IMR-90 (cell line): Measurements from ENCODE around the gene PRR18. TPM values are rescaled to one million over a fixed set of nuclear protein-coding genes. Genes with fewer than 3 reads are reported as not detected.

Experiments used
- ATAC-seq: fragments of 200-7000 bp; cut with Tn5 transposase; 2 replicates; pipeline ENCODE4 v1.9.1; 2020; ENCODE audit warnings: low read depth, mild to moderate bottlenecking, moderate library complexity
- BruUV-seq: library from RNA; stranded (reverse); fragments of 400-500 nt; replicated peaks from 2 replicates; lab custom pipeline; 2021; lab: Mats Ljungman, UMichigan
- CTCF ChIA-PET: fragments of 300-600 bp; formaldehyde crosslinking; extraction: SDS; loops from one replicate; lab custom pipeline; 2021; ENCODE audit warnings: antibody characterized with exemption; lab: Yijun Ruan, JAX
- POLR2A ChIA-PET: fragments of 300-600 bp; sonication (Branson Sonifier 250); formaldehyde crosslinking; loops from one replicate; lab custom pipeline; 2022; ENCODE audit warnings: antibody characterized with exemption; ENCODE audit not compliant: unreplicated experiment; lab: Charles Lee
- DNase-seq: peaks from one replicate; pipeline ENCODE4 v3.0.0; 2013
- H2AFZ ChIP-seq: replicated peaks from 2 replicates; pipeline ENCODE3; 2013; ENCODE audit warnings: low read length, mild to moderate bottlenecking; ENCODE audit not compliant: poor library complexity
- H2AK5ac ChIP-seq: 2 replicates; pipeline ENCODE4 v1.6.1; 2013; ENCODE audit warnings: low read depth, low read length, inconsistent platforms
- H2AK9ac ChIP-seq: replicated peaks from 2 replicates; pipeline ENCODE3; 2013; ENCODE audit warnings: mild to moderate bottlenecking, low read depth, low read length, moderate library complexity; ENCODE audit not compliant: poor library complexity
- H2BK120ac ChIP-seq: 2 replicates; pipeline ENCODE4 v1.6.1; 2013; ENCODE audit warnings: low read depth, low read length, inconsistent platforms
- H2BK15ac ChIP-seq: 3 replicates; pipeline ENCODE4 v1.6.1; 2013; ENCODE audit warnings: low read depth, low read length, inconsistent platforms
- H2BK20ac ChIP-seq: 2 replicates; pipeline ENCODE4 v1.6.1; 2013; ENCODE audit warnings: low read depth, mild to moderate bottlenecking, inconsistent platforms, low read length, moderate library complexity
- H2BK5ac ChIP-seq: 2 replicates; pipeline ENCODE4 v1.6.1; 2013; ENCODE audit warnings: mild to moderate bottlenecking, low read depth, low read length, inconsistent platforms; ENCODE audit not compliant: poor library complexity, severe bottlenecking
- H3K14ac ChIP-seq: replicated peaks from 2 replicates; pipeline ENCODE4 v1.6.1; 2013; ENCODE audit warnings: low read depth, low read length, inconsistent platforms
- H3K18ac ChIP-seq: 2 replicates; pipeline ENCODE4 v1.6.1; 2013; ENCODE audit warnings: low read depth, low read length, control low read depth
- H3K23ac ChIP-seq: 2 replicates; pipeline ENCODE4 v1.6.1; 2013; ENCODE audit warnings: low read depth, low read length, inconsistent platforms
- H3K27ac ChIP-seq: 2 replicates; pipeline ENCODE4 v1.5.1; 2013; ENCODE audit warnings: mild to moderate bottlenecking, control low read depth, low read length; ENCODE audit not compliant: insufficient read depth
- H3K27me3 ChIP-seq: 2 replicates; pipeline ENCODE4 v1.6.1; 2013; ENCODE audit warnings: low read length; ENCODE audit not compliant: control insufficient read depth, insufficient read depth
- H3K36me3 ChIP-seq: 2 replicates; pipeline ENCODE4 v1.6.1; 2013; ENCODE audit warnings: low read length, mixed read lengths; ENCODE audit not compliant: control insufficient read depth, insufficient read depth
- H3K4ac ChIP-seq: 2 replicates; pipeline ENCODE4 v1.6.1; 2013; ENCODE audit warnings: low read depth, low read length, inconsistent platforms
- H3K4me1 ChIP-seq: 2 replicates; pipeline ENCODE4 v1.6.1; 2013; ENCODE audit warnings: low read length, mixed read lengths; ENCODE audit not compliant: control insufficient read depth, insufficient read depth
- H3K4me2 ChIP-seq: 2 replicates; pipeline ENCODE4 v1.6.1; 2013; ENCODE audit warnings: low read depth, mild to moderate bottlenecking, control low read depth, low read length, moderate library complexity
- H3K4me3 ChIP-seq: 2 replicates; pipeline ENCODE4 v1.5.1; 2013; ENCODE audit warnings: low read depth, mild to moderate bottlenecking, control low read depth, low read length, moderate library complexity; ENCODE audit not compliant: insufficient read depth
- H3K56ac ChIP-seq: 2 replicates; pipeline ENCODE4 v1.6.1; 2013; ENCODE audit warnings: low read length, inconsistent platforms; ENCODE audit not compliant: insufficient read depth; ENCODE audit errors: extremely low read depth
- H3K79me1 ChIP-seq, 2 experiments: 2 replicates each; pipeline ENCODE4 v1.6.1; 2013; ENCODE audit warnings: low read length in 2 of 2, inconsistent platforms in 1 of 2, low read depth in 1 of 2
- H3K9ac ChIP-seq: 2 replicates; pipeline ENCODE4 v1.6.1; 2013; ENCODE audit warnings: low read depth, low read length, control low read depth
- H3K9me1 ChIP-seq: 2 replicates; pipeline ENCODE4 v1.6.1; 2013; ENCODE audit warnings: low read length, inconsistent platforms; ENCODE audit not compliant: insufficient read depth
- H3K9me3 ChIP-seq: 2 replicates; pipeline ENCODE4 v1.6.1; 2013; ENCODE audit warnings: low read length; ENCODE audit not compliant: control insufficient read depth, insufficient read depth
- H4K20me1 ChIP-seq: 2 replicates; pipeline ENCODE4 v1.6.1; 2013; ENCODE audit warnings: low read length, inconsistent platforms; ENCODE audit not compliant: insufficient read depth
- H4K5ac ChIP-seq: 2 replicates; pipeline ENCODE4 v1.6.1; 2013; ENCODE audit warnings: mild to moderate bottlenecking, low read depth, low read length, control low read depth
- H4K8ac ChIP-seq, 2 experiments: 2 replicates each; pipeline ENCODE4 v1.6.1; 2013; ENCODE audit warnings: low read depth in 2 of 2, low read length in 2 of 2, control low read depth in 1 of 2, inconsistent platforms in 1 of 2
- H4K91ac ChIP-seq: 2 replicates; pipeline ENCODE4 v1.6.1; 2013; ENCODE audit warnings: low read depth, low read length, inconsistent platforms; ENCODE audit not compliant: insufficient read depth
- BHLHE40 ChIP-seq: fragments of 150-350 bp; IDR thresholded peaks from 2 replicates; pipeline ENCODE4 v1.6.1; 2016; ENCODE audit warnings: mild to moderate bottlenecking, low read depth, low read length
- CEBPB ChIP-seq: IDR thresholded peaks from 2 replicates; pipeline ENCODE4 v1.6.1; 2012; ENCODE audit warnings: low read depth, low read length, improper control_type of control experiment
- CHD1 ChIP-seq: IDR thresholded peaks from 2 replicates; pipeline ENCODE4 v1.6.1; 2012; ENCODE audit warnings: low read depth, low read length, improper control_type of control experiment
- CTCF ChIP-seq: conservative IDR thresholded peaks from 2 replicates; pipeline ENCODE4 v1.5.1; 2012; ENCODE audit warnings: mild to moderate bottlenecking, low read depth, low read length, improper control_type of control experiment
- ELK1 ChIP-seq: fragments of 150-350 bp; IDR thresholded peaks from 2 replicates; pipeline ENCODE4 v1.6.1; 2016; ENCODE audit warnings: low read depth, mild to moderate bottlenecking, low read length, moderate library complexity, borderline replicate concordance
- FOS ChIP-seq: fragments of 150-350 bp; IDR thresholded peaks from 2 replicates; pipeline ENCODE4 v1.6.1; 2016; ENCODE audit warnings: low read depth, low read length
- MAFK ChIP-seq: IDR thresholded peaks from 2 replicates; pipeline ENCODE4 v1.6.1; 2012; ENCODE audit warnings: low read depth, low read length, improper control_type of control experiment
- MAZ ChIP-seq: IDR thresholded peaks from 2 replicates; pipeline ENCODE4 v1.6.1; 2012; ENCODE audit warnings: low read depth, mild to moderate bottlenecking, low read length, improper control_type of control experiment, moderate library complexity, borderline replicate concordance
- MXI1 ChIP-seq: IDR thresholded peaks from 2 replicates; pipeline ENCODE4 v1.6.1; 2012; ENCODE audit warnings: low read depth, mild to moderate bottlenecking, low read length, moderate library complexity, borderline replicate concordance
- NFE2L2 ChIP-seq: fragments of 150-350 bp; IDR thresholded peaks from 2 replicates; pipeline ENCODE4 v1.6.1; 2016; ENCODE audit warnings: low read depth, mild to moderate bottlenecking, low read length
- POLR2A ChIP-seq: IDR thresholded peaks from 2 replicates; pipeline ENCODE4 v1.6.1; 2012; ENCODE audit warnings: mild to moderate bottlenecking, low read depth, low read length
- RAD21 ChIP-seq: IDR thresholded peaks from 2 replicates; pipeline ENCODE4 v1.6.1; 2012; ENCODE audit warnings: low read length, improper control_type of control experiment
- RCOR1 ChIP-seq: IDR thresholded peaks from 2 replicates; pipeline ENCODE4 v1.6.1; 2012; ENCODE audit warnings: mild to moderate bottlenecking, low read length, improper control_type of control experiment; ENCODE audit not compliant: insufficient replicate concordance
- RFX5 ChIP-seq: IDR thresholded peaks from 2 replicates; pipeline ENCODE4 v1.8.0; 2012; ENCODE audit warnings: low read depth, mild to moderate bottlenecking, low read length, moderate library complexity
- SMC3 ChIP-seq: fragments of 150-350 bp; IDR thresholded peaks from 2 replicates; pipeline ENCODE4 v1.6.1; 2016; ENCODE audit warnings: low read depth, mild to moderate bottlenecking, antibody characterized with exemption, low read length, moderate library complexity
- WGBS, 2 experiments: methylation state at CpG; one replicate each; pipeline versions ENCODE4 v1.1.5 to v1.1.7; 2013; ENCODE audit warnings: missing lambda C conversion rate in 2 of 2; ENCODE audit not compliant: insufficient read length in 1 of 2; ENCODE audit errors: extremely low coverage in 2 of 2; 5-methylcytosine and 5-hydroxymethylcytosine counted together
- dilution Hi-C: fragments of 300-500 bp; cut with HindIII; formaldehyde crosslinking; loops from one replicate; pipeline ENCODE4 v1.14.3; 2018; ENCODE audit warnings: low sequenced_read_pairs; ENCODE audit not compliant: unreplicated experiment
- in situ Hi-C: fragments of 300-500 bp; cut with MboI; formaldehyde crosslinking; loops from 3 replicates; pipeline ENCODE4 v1.14.3; 2019; ENCODE audit warnings: low sequenced_read_pairs, inconsistent platforms, mixed read lengths
- intact Hi-C: fragments of 100-400 bp; cut with micrococcal nuclease; formaldehyde crosslinking; loops from 2 replicates; pipeline ENCODE4 v1.10.0; 2022
- polyA plus RNA-seq, 3 experiments: library from polyadenylated mRNA; depleted of rRNA; stranded (reverse); fragments of >200 nt; gene quantifications; 2 replicates each; pipeline ENCODE4 v1.2.3, GENCODE V29; 2012; ENCODE audit warnings: low replicate concordance in 1 of 3
- total RNA-seq: library from RNA; depleted of rRNA; stranded (reverse); fragments of >200 nt; gene quantifications from 2 replicates; pipeline ENCODE4 v1.2.3, GENCODE V29; 2012

PRR18 gene
- total and polyA plus RNA-seq, 2 of the 4 experiments (the other 2 are of a cell fraction): not detected

- no peak overlapping the region for H3K4ac ChIP-seq
- no peak overlapping the region for H3K56ac ChIP-seq
- no peak overlapping the region for H2AFZ ChIP-seq
- no peaks in the 10 kb centered on the region for H3K4me1 ChIP-seq
- H3K79me1 ChIP-seq: no peaks in the 10 kb centered on the region
- no peak for ATAC-seq
- intact Hi-C loops: no loop called here
- H4K8ac ChIP-seq: no peak overlapping the region
- H3K9me1 ChIP-seq: no peaks in the 10 kb centered on the region
- no peaks in the 10 kb centered on the region for H3K36me3 ChIP-seq
- H3K14ac ChIP-seq: no peak overlapping the region
- ChIA-PET CTCF (interaction anchor here (0.6 kb wide), 1 partner anchor 104 kb away, joined by 3 read pairs; no protein-coding TSS in a partner anchor), POLR2A (no interaction called here)
- H2AK9ac ChIP-seq: no peak overlapping the region
- dilution Hi-C loops: no loop called here
- no peak overlapping the region for H2AK5ac ChIP-seq
- no peak overlapping the region for H3K23ac ChIP-seq
- no TSS peak for BruUV-seq
- H2BK20ac ChIP-seq: no peak overlapping the region
- no peak overlapping the region for H2BK15ac ChIP-seq
- H3K27ac ChIP-seq: no peak overlapping the region
- H3K18ac ChIP-seq: no peak overlapping the region
- H3K27me3 ChIP-seq: peaks cover 15% of the 10 kb centered on the region
- no peak overlapping the region for H3K4me3 ChIP-seq
- no peak overlapping the region for H2BK5ac ChIP-seq
- WGBS, 2 experiments: 46% methylated on average over 4 of the region's 10 CpGs; no CpG with 5 or more reads in 1 of the 2 experiments
- no peak overlapping the region for H3K4me2 ChIP-seq
- no peak overlapping the region for H4K91ac ChIP-seq
- H3K9ac ChIP-seq: no peak overlapping the region
- H4K20me1 ChIP-seq: no peaks in the 10 kb centered on the region
- in situ Hi-C loops: no loop called here
- no peak overlapping the region for H4K5ac ChIP-seq
- H2BK120ac ChIP-seq: no peak overlapping the region
- no peaks in the 10 kb centered on the region for H3K9me3 ChIP-seq
- DNase-seq: no peak
- TF ChIP-seq RCOR1 (no peak), NFE2L2 (no peak), FOS (no peak), CTCF (no peak), MXI1 (no peak), SMC3 (no peak), RAD21 (no peak), CEBPB (no peak), POLR2A (no peak), CHD1 (no peak), ELK1 (no peak), MAZ (no peak), RFX5 (no peak), MAFK (no peak), BHLHE40 (no peak)
Observed at GRCh38 chr6:166296035-166296883, 11.9 kb downstream of the PRR18 start.
